GM18502 (cell line): ENCODE measurements around the gene CREB3L1.
"Not testable (repeated sequence)": the region's sequence is repeated elsewhere in the genome, so short reads cannot be mapped to it uniquely, and the experiment has no call there.

Source experiments
- ATAC-seq: cut with Tn5 transposase; IDR thresholded peaks from one replicate; pipeline ENCODE4 v1.9.1; 2021; ENCODE audit warnings: mild to moderate bottlenecking; ENCODE audit not compliant: unreplicated experiment, poor library complexity

Gene CREB3L1

DNA sequence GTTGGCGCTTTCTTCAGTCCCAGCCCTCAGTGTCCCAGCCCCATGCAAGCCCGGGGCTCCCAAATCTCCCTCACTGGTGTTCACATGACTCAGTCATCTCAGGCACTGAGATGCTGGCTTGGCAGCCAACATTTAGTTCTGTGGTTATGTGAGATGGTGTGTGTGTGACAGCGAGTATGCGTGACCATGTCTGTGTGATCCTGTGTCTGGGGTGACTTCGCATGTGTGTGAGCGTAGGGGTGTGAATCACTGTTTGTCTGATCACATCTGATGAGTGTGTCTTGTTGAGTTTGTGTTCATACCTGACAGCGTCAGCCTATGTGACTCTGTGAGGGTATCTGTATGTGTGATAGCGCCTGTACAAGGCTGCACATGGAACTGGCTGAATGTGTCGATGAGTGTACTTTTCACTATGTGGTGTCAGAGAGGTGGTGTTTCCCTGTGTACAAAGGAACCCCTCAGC lies 16.2 kb downstream of the CREB3L1 start:
- ATAC-seq: no peak

DNA sequence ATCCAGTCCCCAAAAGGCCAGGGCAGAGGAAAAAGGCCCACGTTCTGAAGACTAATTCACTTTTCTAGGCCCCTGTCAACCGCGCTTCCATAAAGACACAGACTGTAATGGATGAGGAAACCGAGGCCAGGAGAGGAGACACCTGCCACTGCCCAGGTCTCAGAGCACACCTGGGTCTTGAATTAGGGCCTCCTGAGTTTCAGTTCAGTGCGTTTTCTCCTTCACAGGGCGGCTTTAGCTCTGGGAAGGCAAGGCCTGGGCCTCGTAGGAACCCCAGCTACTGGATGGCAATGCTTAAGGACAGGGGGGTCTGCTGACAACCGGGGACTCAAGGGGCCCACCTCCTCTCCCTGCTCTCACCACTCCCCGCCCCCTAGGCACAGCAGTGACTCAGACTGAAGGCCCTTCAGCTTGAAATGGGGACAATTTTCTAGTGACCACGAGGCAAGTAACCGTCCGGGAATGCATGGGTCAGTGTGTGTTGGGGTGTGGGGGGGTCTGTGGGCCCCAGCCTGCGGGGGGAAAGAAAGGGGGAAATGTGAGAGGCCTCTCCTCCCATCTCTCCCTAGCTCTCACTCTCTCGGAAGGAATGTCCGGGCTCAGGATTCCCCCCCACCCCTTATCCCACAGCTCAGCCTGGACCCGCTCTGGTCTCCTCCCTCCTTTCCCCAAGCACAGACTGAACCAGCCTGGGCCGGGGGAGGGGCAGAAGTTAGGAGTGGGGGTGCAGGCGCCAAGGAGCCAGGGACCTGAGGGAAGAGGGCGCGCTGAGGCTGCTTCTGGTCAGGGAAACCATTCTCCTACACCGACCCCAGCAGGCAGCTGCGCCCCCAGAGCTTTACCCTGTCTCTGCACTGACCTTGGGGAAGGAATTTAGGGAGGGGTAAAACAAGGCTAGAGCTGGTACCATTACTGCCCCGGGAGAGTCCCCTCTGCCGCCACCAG lies 17.2 kb downstream of the CREB3L1 start:
- no peak for ATAC-seq

DNA sequence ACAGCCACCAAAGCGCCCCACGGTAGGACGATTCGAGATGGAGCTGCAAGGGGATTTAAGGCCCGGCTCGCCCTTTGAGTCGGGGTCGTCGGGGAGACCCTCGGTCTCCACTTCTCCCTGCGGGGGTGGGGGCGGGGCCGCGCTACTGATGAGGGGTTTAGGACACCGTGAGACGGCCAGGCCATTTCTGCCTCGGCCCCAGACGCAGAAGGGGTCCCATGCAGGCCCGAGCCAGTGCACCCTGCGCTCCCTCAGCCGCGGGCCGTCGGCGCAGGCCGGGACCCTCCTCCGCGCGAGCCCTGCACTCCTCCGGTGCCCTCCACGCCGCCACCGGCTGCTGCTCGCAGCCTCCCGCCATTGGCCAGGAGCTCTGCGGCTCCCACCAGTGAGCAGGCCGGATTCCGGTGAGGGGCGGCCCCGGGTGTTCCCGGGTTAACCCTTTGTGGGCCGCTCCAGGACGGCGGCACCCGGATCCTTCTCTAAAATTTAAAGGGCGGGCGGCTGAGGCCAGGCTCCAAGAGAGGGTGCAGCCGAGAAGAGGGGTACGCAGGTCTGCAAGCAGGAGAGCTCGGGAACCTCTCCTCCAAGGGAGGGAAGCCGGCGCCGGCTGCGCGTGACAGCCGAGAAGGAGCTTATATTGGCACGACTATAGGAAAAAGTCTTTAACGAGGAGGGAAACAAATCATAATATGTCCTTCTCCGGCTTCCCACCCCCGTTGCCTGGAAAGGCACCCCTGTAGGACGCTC lies 18.0 kb downstream of the CREB3L1 start:
- ATAC-seq: peak; percentile 81

DNA sequence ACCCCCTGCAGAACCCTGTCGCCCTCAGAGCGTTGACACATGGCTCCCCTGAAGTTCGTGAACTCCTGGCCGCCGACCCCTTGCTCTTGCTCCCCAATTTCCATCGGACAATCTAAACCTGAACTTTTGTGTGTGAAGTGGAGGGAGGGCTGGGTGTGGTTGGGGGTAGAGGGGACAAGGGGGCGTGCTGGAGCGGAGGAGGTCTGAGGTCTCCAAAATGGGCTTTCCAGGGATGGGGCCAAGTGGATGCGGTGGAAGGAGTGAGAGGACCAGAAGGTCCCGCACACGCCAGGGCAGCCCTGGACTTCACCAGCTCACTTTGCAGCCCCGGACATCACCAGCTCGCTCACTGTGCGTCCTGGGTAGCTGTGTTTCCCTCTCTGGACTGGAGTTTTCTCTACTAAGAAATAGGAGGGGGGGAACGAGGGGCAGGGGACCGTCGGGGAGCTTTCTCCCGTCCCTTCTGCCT lies 18.6 kb downstream of the CREB3L1 start:
- ATAC-seq: no peak

DNA sequence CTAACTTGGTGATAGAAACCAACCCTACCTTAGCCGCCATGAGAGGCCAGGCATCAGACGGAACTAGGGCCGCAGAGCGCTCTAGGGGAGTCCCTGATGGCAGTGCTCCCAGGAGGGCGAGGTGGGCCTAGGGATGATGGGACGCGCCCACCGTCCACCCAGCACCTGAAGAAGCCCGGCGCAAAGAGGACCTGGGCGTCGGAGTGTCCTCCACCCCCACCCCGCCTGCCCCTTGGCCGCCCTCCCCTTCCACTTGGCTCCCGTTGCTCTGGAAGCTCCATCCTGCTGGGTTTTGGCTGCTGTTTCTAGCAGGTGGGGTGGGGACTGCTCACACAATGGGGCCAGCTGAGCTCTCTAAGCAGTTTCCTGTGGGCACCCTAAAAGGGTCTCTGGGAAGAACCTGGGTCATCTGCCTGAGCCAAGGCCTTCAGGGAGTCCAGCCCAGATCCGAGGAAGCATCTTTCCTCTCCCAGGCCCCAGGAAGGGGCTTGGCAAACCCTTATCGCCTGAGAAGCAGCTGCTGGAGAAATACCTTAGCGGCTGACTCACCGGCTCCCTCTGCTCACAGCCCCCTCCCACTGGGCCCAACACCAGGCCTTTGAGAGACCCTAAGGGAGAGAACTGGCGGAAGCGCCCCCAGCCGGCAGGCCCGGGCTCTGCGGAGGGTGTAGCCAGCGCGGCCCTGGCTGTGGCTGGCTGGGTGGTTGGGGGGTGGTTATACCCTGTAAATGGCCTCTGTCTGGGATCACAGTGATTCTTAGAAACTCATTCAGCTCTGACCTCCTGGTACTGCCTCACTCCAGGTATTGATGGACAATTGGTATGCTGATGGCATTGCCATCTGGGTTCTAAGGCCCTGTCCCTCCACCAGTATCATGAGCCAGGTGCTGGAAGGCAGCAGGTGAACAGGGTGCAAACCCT lies 19.3 kb downstream of the CREB3L1 start:
- no peak for ATAC-seq

DNA sequence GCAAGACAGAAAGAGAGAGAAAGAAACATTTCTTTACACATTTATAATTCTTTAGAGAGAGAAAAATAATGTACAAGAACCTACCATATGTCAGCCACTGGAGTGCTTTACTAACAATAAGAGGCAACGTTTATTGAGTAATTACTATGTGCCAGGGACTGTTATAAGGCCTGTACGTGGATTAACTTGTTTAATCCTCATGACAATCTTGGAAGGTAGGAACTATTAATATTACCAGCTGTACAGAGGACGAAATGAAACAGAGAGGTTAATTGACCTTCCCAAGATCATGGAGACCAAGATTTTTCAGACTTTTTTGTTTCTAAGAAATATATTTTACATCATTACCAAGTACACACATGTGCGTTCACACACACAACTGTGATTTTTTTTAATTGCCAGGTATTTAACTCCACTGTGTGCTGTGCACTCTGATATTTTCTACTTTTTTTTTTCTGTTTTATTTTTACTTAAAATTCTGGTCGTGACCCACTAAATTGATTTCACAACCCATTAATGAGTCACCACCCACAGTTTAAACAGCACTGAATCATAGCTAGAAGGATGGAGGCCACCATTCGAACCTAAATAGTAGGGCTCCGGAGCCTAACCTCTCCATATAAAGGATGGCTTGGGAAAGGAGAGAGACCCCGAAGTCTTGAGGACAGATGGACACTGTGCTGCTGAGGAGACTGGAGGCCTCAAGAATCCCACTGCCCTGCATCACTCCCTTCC lies 21.4 kb downstream of the CREB3L1 start:
- no peak for ATAC-seq

DNA sequence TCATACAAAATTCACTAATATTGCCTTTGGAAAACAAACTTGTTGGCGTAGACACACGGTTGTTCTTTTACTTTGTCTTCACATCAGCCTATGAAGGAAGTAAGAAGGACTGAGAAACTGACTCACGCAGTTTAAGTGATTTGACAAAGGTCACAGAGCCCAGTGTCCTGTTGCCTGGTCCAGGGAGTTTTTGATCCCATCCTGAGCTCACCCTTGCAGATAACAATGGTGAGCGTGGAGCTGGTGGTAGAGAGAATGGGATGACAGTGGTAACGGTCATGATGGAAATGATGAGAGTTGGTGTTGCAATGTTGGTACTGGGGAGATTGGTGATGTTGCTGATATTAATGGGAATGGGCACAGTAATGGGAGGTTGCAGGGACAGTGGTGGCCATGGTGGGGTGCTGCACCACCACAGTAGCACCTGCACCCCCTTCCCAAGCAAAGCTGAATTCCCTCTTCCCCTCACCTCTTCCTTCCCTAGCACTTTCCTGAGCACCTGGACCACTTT lies 22.0 kb downstream of the CREB3L1 start:
- no peak for ATAC-seq

DNA sequence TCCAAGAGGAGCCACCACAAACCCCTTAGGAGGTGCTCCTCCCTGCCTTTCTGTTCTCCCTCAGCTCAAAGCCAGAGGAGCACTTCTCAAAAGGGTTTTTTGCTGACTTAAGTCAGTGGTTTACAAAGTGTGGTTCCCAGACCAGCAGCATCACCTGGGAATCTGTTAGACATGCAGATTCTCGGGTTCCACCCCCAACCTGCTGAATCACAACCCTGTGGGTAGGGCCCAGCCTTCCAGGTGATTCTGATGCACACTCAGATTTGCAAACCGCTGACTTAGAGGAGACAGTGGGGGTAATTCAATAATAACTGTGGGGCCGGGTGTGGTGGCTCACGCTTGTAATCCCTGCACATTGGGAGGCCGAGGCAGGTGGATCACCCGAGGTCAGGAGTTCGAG lies 22.8 kb downstream of the CREB3L1 start:
- ATAC-seq: no peak

DNA sequence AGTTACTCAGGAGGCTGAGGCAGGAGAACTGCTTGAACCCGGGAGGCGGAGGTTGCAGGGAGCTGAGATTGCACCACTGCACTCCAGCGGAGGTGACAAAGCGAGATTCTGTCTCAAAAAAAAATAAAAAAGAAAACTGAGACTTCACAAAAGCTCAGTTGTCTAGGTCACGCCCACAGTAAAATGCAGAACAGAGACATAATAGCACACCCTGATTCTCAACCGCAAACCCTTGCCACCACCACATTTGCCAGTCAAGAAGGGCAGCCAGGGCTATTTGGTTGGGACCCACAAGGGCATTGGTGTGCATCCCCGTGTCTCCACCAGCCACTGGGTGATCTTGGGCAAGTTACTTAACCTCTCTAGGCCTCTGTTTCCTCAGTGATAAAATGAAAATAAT lies 25.4 kb downstream of the CREB3L1 start:
- ATAC-seq: peak; percentile 82

DNA sequence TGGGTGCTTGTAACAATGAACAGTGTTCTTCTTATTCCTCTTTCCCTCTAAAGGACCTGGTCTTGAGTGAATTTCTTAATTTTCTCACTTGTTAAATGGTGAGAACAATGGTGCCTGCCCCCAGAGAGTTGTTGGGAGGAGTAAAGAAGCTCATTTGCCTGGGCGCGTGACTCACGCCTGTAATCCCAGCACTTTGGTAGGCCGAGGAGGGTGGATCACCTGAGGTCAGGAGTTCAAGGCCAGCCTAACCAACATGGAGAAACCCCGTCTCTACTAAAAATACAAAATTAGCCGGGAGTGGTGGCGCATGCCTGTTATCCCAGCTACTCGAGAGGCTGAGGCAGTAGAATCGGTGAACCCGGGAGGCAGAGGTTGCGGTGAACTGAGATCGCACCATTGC lies 26.6 kb downstream of the CREB3L1 start:
- not testable (repeated sequence) for ATAC-seq

DNA sequence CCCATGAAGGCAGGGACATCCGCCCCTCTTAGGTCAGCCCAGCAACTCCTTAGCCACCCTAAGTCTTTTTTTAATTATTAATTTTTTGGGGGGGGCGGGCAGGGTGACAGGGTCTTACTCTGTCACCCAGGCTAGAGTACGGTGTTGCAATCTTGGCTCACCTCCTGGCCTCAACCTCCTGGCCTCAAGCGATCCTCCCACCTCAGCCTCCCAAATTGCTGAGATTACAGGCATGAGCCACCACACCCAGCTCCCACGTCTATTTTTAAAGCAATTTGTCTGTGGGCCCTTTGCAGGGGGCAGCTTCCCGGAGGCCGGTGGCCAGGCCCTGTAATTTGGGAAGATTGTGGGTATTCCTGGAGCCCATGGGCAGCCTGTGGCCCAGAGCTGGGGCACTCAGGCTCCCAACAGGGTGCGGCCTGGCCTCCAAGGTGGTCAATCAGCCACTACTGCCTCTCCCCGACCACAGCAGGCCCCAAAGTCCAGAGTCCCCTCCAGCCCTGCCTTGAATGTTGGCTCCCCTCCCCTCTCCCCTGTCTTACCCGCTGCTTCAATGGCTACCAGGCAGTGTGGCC lies 27.2 kb downstream of the CREB3L1 start:
- no peak for ATAC-seq

DNA sequence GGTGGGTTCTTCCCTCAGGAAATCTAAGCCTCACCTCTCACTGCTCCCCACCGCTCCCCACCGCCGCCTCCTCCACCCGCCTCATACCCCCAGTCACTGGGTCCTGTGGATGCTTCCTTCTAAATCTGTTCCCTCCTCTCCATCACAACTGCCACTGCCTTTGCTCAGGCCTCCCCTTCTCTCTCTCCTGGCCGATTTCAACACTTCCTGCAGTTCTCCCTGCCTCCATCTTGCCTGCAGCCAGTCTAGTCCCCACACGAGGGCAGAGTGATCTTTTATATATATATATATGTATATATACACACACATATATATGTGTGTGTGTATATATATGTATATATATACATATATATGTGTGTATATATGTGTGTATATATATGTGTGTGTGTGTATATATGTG lies 27.8 kb downstream of the CREB3L1 start:
- ATAC-seq: no peak

DNA sequence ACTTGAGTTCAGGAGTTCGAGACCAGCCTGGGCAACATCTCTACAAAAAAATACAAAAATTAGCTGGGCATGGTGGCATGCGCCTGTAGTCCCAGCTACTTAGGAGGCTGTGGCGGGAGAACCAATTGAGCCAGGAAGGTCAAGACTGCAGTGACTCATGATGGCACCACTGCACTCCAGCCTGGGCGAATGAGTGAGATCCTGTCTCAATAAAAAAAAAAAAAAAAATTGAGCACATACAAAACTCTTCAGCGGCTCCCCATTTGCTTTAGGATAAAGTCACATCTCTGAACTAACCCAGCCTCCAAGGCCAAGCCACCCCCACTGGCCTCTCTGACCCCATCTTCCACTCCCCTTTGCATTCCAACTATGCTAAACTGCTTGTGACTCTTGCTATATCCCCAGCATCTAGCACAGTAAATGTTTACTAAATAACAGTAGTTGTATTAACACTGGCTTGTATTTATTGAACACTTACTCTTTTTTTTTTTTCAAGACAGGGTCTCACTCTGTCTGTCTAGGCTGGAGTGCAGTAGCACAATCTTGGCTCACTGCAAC lies 28.9 kb downstream of the CREB3L1 start:
- ATAC-seq: no peak

DNA sequence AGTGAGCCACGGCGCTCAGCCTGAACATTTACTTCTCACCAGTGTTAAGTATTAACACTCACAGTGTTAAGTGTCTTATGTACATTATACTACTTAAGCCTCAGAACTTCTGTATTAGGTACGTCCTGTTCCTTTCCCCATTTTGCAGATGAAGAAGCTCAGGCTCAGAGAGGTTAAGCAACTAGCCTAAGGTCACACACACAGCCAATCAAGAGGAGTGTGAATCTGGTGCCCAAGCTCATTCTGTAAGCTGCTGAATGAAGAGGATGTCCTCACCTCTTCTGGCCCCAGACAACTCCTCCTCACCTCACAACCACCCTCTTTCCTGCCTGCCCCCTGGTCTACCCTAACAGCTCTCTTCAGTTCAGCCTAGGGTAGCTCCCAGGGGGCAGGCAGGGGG lies 29.9 kb downstream of the CREB3L1 start:
- ATAC-seq: no peak

DNA sequence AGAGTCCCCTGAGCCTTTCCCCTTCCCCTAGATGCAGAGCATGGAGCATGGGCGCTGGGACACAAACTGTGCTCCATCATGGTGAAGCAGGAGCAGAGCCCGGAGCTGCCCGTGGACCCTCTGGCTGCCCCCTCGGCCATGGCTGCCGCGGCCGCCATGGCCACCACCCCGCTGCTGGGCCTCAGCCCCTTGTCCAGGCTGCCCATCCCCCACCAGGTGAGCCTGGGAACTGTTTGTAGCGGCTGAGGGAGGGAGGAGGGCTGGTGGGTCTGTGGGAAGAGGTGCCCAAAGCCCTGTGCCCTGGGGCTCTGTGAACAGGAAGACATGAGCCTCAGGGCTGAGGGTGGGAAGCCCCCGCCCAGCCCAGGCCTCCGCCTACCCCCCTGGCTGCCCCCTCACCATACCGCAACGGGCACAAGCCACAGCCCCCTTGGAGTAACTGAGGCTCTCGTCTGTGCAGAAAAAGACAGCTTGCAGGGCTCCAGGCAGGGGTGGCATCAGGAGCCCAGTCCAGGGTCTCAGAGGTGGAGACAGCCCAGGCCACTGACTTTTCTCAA lies 30.4 kb downstream of the CREB3L1 start:
- no peak for ATAC-seq

DNA sequence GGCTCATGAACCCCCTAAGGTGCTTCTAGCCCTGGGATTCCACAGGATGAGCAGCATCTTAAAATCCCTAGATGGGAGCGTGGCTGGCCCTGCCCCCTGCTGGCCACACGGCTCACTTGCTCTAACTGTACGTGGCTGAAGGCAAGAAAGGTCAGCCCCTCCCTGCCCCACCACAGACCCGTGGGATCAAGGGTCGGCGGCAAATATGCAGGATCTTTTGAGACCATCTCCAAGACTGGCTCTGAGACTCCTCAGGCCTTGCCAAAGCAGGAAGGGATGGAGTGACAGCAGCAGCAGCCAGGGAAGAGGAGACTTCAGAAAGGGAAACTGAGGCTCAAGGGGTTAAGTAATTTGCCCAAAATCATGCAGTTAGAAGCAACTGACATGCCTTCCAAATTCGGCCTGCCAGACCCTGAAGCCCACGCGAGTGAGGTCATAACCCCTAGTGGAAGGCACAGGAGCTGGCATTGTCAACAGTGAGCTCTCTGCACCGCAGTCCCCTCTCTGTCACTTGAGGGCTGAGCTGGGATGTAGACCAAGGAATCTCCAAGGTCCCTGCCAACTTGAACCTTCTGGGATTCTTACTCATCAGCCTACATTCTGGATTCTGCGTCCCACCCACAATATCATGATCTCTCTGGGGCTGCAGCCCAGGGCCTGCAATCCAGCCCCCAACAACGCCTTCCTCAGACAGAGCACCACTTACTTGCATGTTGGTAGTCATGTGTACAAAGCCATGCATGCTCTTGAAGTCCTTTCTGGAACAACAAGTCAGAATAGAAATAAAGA lies 31.4 kb downstream of the CREB3L1 start:
- ATAC-seq: peak; percentile 75

DNA sequence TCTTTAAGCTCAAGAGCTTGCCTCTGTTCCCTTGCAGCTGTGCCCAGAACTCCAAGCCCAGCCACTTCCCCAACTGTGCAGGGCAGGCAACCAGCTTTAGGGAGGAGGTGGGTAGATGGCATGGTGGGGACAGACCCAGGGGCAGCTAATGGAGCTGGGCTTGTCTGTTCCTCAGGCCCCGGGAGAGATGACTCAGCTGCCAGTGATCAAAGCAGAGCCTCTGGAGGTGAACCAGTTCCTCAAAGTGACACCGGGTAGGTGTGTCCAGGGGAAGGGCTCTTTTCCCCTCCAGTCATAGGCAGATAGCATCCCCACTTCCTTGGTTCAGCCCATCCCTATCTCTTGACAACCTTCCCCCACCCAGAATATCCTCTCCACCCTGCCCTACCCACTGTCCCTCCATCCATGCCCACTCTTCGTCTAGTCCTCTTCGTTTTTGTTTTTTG lies 32.4 kb downstream of the CREB3L1 start:
- ATAC-seq: no peak
